GM18858 (cell line): ENCODE data around the gene PIGB.
"Not testable (repeated sequence)": the region's sequence is repeated elsewhere in the genome, so short reads cannot be mapped to it uniquely, and the experiment has no call there.

Source experiments
- ATAC-seq: cut with Tn5 transposase; IDR thresholded peaks from one replicate; pipeline ENCODE4 v1.9.1; 2021; ENCODE audit not compliant: unreplicated experiment

PIGB gene

GRCh38 chr15:55318588-55319494 is at the start of gene PIGB, which contains the start of gene PIGBOS1:
TSS of gene PIGB (plus strand) at chr15:55319222. CDS start at chr15:55319251, 29 bp downstream.
TSS of gene PIGBOS1 (minus strand) at chr15:55319123. CDS start at chr15:55317792, 1,331 bp downstream.
- peak; percentile 73 for ATAC-seq

GRCh38 chr15:55270291-55270690 is 48.7 kb upstream of the PIGB start:
- no peak for ATAC-seq

GRCh38 chr15:55276324-55276723 is 42.7 kb upstream of the PIGB start:
- ATAC-seq, result no peak

DNA sequence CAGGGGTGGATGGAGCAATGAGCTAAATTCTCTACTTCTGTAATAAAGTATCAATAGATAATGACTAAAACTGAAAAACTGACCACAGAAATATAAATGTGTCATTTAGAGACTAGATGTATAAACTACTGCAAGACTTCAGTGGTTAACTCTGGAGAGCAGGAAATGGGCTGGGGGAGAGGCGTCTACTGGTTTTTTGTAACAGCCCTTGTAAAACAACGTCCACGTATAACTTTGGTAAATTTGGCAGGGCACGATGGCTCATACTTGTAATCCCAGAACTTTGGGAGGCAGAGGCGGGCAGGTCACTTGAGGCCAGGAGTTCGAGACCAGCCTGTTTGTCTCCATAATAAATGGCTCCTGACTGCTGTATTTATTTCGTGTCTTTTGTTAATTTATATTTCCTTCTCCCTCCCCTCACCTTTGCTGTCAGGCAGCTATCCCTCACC is 41.9 kb upstream of the PIGB start:
- ATAC-seq, result peak; percentile 56

DNA sequence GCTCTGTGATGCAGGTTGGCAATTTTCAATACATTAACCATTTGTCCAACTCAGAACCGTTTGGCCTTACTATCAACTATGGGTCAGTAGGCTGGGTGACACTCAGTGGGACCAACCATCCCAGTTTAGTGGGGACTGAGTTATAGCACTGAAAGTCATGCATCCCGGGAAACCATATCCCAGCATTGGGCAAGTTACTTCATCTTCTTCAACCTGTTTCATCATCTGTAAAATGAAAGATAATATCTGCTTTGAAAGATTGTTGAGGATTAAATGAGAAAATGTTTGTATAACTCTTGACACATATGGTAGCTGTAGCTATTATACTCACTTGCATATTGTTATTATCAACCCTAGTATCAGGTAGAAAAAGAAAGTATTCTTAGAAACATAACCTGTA is 41.3 kb upstream of the PIGB start:
- no peak for ATAC-seq

DNA sequence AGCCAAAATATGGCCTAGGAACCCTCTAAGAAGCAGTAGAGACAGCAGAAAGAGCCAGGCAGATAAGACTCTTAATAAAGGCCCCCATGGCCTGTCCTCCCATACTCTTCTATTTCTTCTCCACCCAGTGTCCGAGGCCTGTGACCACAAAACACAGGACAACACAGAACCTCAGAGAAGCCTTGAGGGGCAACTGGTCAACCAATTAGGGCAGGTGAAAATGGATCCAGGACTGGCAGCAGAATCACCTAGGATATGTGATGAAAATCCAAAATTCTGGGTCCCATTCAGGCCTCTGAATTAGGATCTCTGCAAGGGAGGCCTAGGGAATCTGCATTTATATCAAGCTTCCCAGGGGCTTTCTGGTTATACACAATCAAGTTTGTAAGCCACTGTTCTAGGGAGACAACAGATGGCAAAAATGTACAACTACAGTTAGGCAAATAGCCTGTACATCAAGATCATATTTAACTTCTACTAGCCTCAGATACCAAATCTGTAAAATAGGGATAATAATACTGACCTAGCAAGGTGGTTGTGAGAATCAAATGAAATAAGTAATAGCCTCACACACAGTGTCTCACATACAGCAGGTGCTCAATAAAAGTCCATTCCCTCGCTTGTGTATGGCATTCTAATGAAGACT is 39.8 kb upstream of the PIGB start:
- ATAC-seq, result no peak

DNA sequence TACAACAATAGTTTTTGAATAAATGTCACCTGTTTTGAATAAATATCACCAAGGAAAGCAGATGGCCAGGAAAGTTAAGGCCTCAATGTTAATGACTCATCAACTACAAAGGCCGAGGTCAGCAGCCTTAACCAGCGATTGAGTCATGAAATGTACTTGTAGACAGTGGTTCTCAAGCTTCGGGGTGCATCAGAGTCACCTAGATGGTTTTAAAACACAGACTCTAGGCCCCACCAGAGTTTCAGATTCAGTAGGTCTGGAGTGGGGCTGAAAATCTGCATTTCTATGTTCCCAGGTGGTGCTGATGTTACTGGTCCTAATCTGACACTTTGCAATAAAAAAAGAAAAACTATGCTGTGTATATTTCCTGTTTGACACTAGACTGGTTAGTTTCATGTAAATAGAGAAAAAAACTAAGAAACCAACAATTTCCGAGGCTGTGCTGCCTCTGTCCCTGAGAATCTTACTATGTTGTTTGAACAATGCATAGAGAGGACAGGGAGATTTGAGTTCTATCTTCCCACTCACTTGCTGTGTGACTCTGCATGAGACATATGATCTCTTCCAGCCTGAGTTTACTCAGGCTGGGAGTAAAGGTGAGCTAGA is 39.2 kb upstream of the PIGB start:
- ATAC-seq, result peak; percentile 80

GRCh38 chr15:55280589-55280988 is 38.4 kb upstream of the PIGB start:
- not testable (repeated sequence) for ATAC-seq

- no peak for ATAC-seq
Measured at GRCh38 chr15:55281517-55282228, 37.3 kb upstream of the PIGB start.

GRCh38 chr15:55282284-55282833 is 36.7 kb upstream of the PIGB start:
- no peak for ATAC-seq

GRCh38 chr15:55283379-55284147 is 35.5 kb upstream of the PIGB start:
- no peak for ATAC-seq

DNA sequence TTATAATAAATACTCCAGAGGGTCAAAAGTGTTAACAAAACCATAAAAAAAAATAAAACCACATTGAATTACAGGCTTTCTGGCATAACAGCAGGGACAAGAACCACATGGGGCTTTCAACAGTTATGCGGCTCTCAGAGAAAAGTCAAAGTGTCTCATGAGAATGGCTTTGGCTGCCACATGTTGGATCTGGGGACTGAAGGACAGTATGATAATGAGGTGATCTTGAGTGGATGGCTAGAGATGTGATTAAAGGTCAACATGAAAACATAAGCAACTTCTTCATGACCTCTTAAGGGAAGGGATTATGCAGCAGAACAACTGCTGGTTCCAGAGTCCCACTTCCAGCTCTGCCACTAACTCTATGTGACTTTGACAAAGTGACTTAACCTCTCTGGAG is 34.6 kb upstream of the PIGB start:
- ATAC-seq, result no peak

DNA sequence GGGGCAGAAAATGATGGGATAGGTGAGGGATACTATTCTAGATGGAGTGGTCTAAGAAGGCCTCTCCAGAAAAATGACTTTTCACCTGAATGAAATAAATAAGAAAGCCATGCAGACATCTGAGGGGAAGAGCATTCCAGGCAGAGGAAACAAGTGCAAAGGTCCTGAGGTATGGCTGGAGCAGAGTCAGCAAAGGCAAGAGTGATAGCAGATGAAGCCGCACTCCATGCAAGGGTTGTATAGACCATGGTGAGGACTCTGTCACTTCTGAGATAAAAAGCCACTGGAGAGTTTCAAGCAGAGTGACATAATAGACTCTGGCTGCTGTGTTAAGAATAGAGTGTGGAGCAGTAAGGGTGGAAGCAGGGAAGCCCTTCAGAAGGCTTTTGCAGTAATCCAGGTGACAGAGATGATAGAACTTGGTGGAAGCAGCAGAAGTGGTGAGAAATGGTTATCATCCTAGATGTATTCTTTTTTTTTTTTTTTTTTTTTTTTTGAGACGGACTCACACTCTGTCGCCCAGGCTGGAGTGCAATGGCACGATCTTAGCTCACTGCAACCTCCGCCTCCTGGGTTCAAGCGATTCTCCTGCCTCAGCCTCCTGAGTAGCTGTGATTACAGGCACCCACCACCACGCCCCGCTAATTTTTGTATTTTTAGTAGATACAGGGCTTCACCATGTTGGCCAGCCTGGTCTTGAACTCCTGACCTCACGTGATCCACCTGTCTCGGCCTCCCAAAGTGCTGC is 32.4 kb upstream of the PIGB start:
- not testable (repeated sequence) for ATAC-seq

- ATAC-seq, result no peak
Measured at GRCh38 chr15:55288006-55288717, 30.9 kb upstream of the PIGB start.

GRCh38 chr15:55289011-55289745 is 29.8 kb upstream of the PIGB start:
- ATAC-seq, result peak; percentile 21

GRCh38 chr15:55289746-55290527 is 29.1 kb upstream of the PIGB start, which contains the start of gene RAB27A:
TSS of gene RAB27A (minus strand) at chr15:55289813. CDS start at chr15:55234934, 54,879 bp downstream.
- ATAC-seq, result peak; percentile 56

DNA sequence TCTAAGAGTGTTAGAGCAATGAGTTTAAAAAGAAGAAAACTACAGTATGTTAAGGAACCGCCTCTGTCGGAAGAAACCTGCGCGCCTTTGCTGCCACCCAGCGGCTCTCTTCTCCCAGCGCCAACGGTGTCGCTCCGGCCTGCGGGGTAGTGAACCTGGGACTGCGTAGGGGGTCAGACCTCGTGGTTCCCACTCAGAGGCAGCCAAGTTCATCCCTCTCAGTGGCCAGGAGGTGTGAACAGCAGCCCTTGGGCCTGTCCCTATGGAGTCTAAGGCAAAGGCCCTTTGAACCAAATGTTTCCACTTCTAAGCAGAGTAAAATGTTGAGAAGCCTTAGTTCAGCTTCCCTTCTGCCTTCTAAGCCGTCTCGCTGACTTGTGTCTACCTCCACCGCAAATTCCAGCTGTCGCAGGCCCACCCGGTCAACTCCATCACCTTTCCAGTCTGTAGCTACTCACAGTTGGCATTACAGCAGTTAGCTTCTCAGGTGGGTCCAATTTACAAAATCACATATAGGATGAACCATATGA is 28.4 kb upstream of the PIGB start:
- ATAC-seq, result peak; percentile 59
